Suprapubic skin (tissue), 3 donors: ENCODE data around the gene SLITRK6.

Experiments
- POLR2AphosphoS5 ChIP-seq, 3 donors: sonication (generic); formaldehyde crosslinking; IDR thresholded peaks; one replicate each; pipeline ENCODE4 v1.6.1; 2017; ENCODE audit warnings: antibody characterized with exemption in 3 of 3
- TF ChIP-seq, protein P1 (sequence below), 2 donors: fragments of 200-600 bp in 1 of 2; fragments of 450-650 bp in 1 of 2; sonication (generic) in 1 of 2; IDR thresholded peaks; one replicate each; pipeline ENCODE4 v1.5.1; 2016 to 2019; ENCODE audit warnings: antibody characterized with exemption in 2 of 2, mild to moderate bottlenecking in 1 of 2, moderate library complexity in 1 of 2

DNA sequence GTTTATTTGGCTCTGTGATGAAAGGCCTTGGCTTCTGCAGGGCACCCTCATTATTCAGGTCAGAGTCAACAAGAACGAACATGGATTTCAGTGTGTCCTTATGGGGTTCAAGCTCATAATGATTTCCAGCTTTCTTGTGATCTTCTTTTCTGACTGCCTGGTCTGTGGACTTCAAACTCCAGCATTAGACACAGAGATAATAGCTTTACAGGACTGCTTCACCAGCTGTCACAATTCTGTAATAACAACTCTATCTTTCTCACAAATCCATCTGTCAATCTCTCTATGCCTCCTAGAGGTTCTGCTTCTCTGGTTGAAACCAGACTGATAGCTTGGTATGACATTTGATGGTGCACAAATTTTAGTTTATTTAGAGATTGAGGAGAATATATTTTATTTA is 13.1 kb upstream of the SLITRK6 start:
- TF ChIP-seq, protein P1, sequence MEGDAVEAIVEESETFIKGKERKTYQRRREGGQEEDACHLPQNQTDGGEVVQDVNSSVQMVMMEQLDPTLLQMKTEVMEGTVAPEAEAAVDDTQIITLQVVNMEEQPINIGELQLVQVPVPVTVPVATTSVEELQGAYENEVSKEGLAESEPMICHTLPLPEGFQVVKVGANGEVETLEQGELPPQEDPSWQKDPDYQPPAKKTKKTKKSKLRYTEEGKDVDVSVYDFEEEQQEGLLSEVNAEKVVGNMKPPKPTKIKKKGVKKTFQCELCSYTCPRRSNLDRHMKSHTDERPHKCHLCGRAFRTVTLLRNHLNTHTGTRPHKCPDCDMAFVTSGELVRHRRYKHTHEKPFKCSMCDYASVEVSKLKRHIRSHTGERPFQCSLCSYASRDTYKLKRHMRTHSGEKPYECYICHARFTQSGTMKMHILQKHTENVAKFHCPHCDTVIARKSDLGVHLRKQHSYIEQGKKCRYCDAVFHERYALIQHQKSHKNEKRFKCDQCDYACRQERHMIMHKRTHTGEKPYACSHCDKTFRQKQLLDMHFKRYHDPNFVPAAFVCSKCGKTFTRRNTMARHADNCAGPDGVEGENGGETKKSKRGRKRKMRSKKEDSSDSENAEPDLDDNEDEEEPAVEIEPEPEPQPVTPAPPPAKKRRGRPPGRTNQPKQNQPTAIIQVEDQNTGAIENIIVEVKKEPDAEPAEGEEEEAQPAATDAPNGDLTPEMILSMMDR (IDR thresholded peaks at IDR 0.05), result no peak
- TF ChIP-seq POLR2AphosphoS5 (IDR thresholded peaks at IDR 0.05), result no peak
